ENCODE results near the gene TBC1D10A.

The TBC1D10A gene

DNA sequence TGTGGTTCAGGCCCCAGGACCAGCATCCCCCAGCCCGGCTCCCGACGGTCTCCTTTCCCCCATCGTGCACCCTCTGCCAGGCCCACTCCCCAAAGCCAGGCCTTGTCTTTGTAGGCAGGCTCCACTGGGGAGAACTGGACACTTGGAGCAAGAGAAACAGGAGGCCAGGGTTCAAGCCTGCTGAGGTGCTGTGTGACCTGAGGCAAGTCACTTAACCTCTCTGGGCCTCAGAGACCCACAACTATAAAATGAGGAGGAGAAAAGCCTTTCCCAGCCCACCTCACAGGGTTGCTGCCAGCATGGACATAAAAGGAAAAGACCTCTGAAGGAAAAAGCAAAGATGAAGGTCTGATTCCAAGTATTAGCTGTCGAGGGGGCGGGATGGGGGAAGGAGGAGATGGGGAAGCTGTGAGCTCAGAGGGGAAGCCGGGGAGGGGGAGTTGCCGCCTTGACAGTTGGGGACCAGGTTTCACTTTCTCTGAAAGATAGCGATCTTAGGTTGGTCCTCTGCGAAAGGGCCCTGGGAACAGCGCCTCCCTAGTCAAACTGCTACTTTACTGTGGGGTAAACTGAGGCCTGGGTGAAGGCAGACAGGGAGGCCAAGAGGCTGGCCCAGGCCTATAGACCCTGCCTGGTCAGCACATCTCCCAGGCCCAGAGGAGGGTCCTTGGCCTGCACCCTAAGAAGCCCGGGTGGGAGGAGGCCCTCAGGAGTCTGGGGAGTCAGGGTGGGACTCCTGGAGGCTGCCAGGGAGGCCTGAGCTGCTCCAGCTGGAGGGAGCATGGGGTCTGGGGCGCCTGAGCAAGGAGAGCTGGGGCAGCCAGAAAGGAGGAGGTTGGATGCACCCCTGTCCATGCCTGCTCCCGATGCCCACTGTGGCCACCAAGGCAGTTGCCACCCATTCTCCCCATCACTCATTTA is 59.1 kb downstream of the TBC1D10A start:
- TF ChIP-seq ZNF8 (CRISPR knock-in tag; IDR thresholded peaks at IDR 0.05) (no peak), ISL1 (CRISPR knock-in tag; IDR thresholded peaks at IDR 0.05) (no peak), PPARA (CRISPR knock-in tag; IDR thresholded peaks at IDR 0.05; ENCODE audit: borderline replicate concordance) (no peak), ESRRG (CRISPR knock-in tag; IDR thresholded peaks at IDR 0.05) (no peak), ARNTL (CRISPR knock-in tag; IDR thresholded peaks at IDR 0.05; ENCODE audit: borderline replicate concordance, low read depth) (no peak), RARB (CRISPR knock-in tag; IDR thresholded peaks at IDR 0.05) (no peak), ZFP3 (CRISPR knock-in tag; IDR thresholded peaks at IDR 0.05) (no peak), CSDC2 (CRISPR knock-in tag; IDR thresholded peaks at IDR 0.05) (no peak), GLIS3 (CRISPR knock-in tag; IDR thresholded peaks at IDR 0.05) (no peak), ZNF70 (CRISPR knock-in tag; IDR thresholded peaks at IDR 0.05) (no peak), ZC3H10 (CRISPR knock-in tag; IDR thresholded peaks at IDR 0.05) (no peak), TOX (CRISPR knock-in tag; IDR thresholded peaks at IDR 0.05; ENCODE audit: borderline replicate concordance) (no peak), ZFP30 (CRISPR knock-in tag; IDR thresholded peaks at IDR 0.05) (no peak), TCF4 (CRISPR knock-in tag; IDR thresholded peaks at IDR 0.05; ENCODE audit: borderline replicate concordance) (no peak), BACH2 (CRISPR knock-in tag; IDR thresholded peaks at IDR 0.05; ENCODE audit: borderline replicate concordance) (no peak)
- TF ChIP-seq, protein P1, sequence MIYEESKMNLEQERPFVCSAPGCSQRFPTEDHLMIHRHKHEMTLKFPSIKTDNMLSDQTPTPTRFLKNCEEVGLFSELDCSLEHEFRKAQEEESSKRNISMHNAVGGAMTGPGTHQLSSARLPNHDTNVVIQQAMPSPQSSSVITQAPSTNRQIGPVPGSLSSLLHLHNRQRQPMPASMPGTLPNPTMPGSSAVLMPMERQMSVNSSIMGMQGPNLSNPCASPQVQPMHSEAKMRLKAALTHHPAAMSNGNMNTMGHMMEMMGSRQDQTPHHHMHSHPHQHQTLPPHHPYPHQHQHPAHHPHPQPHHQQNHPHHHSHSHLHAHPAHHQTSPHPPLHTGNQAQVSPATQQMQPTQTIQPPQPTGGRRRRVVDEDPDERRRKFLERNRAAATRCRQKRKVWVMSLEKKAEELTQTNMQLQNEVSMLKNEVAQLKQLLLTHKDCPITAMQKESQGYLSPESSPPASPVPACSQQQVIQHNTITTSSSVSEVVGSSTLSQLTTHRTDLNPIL (CRISPR knock-in tag; IDR thresholded peaks at IDR 0.05; ENCODE audit: low read depth): no peak
- TF ChIP-seq, protein P2, sequence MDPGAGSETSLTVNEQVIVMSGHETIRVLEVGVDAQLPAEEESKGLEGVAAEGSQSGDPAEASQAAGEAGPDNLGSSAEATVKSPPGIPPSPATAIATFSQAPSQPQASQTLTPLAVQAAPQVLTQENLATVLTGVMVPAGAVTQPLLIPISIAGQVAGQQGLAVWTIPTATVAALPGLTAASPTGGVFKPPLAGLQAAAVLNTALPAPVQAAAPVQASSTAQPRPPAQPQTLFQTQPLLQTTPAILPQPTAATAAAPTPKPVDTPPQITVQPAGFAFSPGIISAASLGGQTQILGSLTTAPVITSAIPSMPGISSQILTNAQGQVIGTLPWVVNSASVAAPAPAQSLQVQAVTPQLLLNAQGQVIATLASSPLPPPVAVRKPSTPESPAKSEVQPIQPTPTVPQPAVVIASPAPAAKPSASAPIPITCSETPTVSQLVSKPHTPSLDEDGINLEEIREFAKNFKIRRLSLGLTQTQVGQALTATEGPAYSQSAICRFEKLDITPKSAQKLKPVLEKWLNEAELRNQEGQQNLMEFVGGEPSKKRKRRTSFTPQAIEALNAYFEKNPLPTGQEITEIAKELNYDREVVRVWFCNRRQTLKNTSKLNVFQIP (CRISPR knock-in tag; IDR thresholded peaks at IDR 0.05; ENCODE audit: borderline replicate concordance, low read depth): no peak
- TF ChIP-seq, protein P3, sequence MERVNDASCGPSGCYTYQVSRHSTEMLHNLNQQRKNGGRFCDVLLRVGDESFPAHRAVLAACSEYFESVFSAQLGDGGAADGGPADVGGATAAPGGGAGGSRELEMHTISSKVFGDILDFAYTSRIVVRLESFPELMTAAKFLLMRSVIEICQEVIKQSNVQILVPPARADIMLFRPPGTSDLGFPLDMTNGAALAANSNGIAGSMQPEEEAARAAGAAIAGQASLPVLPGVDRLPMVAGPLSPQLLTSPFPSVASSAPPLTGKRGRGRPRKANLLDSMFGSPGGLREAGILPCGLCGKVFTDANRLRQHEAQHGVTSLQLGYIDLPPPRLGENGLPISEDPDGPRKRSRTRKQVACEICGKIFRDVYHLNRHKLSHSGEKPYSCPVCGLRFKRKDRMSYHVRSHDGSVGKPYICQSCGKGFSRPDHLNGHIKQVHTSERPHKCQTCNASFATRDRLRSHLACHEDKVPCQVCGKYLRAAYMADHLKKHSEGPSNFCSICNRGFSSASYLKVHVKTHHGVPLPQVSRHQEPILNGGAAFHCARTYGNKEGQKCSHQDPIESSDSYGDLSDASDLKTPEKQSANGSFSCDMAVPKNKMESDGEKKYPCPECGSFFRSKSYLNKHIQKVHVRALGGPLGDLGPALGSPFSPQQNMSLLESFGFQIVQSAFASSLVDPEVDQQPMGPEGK (CRISPR knock-in tag; IDR thresholded peaks at IDR 0.05; ENCODE audit: borderline replicate concordance): no peak
- ATAC-seq: no peak

DNA sequence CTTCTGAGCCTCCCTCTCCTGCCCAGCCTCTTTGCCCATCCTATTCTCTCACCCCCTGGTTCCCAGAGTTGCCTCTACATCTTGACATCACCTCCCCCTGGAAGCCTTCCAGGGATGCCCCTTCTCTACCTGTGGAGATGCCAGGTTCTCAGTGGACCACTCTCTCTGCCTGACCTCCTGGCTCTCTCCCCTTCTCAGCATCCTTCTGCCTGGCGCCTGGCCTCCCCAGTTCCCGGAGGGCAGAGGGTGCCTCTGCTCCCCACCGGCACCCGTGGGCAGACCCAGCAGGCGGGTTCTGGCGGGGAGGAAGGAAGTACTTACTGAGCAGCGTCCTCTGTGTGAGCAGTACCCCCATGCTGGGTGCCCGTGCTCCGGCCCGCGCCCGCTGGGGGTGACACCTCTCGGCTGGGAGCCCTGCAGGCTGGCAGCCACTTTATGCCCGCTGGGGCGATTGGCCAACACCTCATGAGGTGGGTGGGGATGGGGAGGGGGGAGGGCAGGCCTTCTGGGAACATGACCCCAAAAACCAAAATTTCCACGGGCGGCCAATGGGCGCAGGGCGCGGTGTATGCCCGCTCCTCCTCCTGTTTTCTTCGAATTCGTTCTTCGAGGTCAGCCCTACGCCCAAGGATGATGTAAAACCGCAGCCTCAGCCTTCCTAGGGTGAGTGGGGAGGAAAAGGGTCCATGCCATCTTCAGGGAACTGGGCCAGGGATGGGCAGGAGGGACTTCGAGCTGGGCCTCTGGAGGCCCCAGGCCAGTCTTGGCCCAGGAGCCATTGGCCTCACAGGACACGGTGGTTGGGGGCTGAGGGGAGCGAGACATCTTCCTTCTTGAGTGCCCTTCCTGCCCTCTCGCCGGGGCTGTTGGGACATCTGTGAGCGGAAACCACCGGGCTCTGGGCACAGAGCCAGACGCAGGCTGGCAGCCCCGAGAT is 60.0 kb downstream of the TBC1D10A start, which contains the start of gene OSM:
OSM (minus strand) TSS at position 407 of the 937 bp plus-strand sequence; CDS start at position 355, 52 bp downstream.
- no peak for ATAC-seq
- TF ChIP-seq ZFP30 (CRISPR knock-in tag; IDR thresholded peaks at IDR 0.05): no peak
- TF ChIP-seq, protein P4, sequence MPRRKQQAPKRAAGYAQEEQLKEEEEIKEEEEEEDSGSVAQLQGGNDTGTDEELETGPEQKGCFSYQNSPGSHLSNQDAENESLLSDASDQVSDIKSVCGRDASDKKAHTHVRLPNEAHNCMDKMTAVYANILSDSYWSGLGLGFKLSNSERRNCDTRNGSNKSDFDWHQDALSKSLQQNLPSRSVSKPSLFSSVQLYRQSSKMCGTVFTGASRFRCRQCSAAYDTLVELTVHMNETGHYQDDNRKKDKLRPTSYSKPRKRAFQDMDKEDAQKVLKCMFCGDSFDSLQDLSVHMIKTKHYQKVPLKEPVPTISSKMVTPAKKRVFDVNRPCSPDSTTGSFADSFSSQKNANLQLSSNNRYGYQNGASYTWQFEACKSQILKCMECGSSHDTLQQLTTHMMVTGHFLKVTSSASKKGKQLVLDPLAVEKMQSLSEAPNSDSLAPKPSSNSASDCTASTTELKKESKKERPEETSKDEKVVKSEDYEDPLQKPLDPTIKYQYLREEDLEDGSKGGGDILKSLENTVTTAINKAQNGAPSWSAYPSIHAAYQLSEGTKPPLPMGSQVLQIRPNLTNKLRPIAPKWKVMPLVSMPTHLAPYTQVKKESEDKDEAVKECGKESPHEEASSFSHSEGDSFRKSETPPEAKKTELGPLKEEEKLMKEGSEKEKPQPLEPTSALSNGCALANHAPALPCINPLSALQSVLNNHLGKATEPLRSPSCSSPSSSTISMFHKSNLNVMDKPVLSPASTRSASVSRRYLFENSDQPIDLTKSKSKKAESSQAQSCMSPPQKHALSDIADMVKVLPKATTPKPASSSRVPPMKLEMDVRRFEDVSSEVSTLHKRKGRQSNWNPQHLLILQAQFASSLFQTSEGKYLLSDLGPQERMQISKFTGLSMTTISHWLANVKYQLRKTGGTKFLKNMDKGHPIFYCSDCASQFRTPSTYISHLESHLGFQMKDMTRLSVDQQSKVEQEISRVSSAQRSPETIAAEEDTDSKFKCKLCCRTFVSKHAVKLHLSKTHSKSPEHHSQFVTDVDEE (CRISPR knock-in tag; IDR thresholded peaks at IDR 0.05): no peak
- TF ChIP-seq PPARA (CRISPR knock-in tag; IDR thresholded peaks at IDR 0.05; ENCODE audit: borderline replicate concordance): no peak
- TF ChIP-seq ISL1 (CRISPR knock-in tag; IDR thresholded peaks at IDR 0.05): no peak
- no peak for TF ChIP-seq ARNTL (CRISPR knock-in tag; IDR thresholded peaks at IDR 0.05; ENCODE audit: borderline replicate concordance, low read depth)
- TF ChIP-seq ZFP3 (CRISPR knock-in tag; IDR thresholded peaks at IDR 0.05): no peak
- no peak for TF ChIP-seq TOX (CRISPR knock-in tag; IDR thresholded peaks at IDR 0.05; ENCODE audit: borderline replicate concordance)
- TF ChIP-seq, protein P3 (CRISPR knock-in tag; IDR thresholded peaks at IDR 0.05; ENCODE audit: borderline replicate concordance): no peak
- no peak for TF ChIP-seq ESRRG (CRISPR knock-in tag; IDR thresholded peaks at IDR 0.05)
- TF ChIP-seq ZNF8 (CRISPR knock-in tag; IDR thresholded peaks at IDR 0.05): no peak
- no peak for TF ChIP-seq CSDC2 (CRISPR knock-in tag; IDR thresholded peaks at IDR 0.05)
- TF ChIP-seq, protein P1 (CRISPR knock-in tag; IDR thresholded peaks at IDR 0.05; ENCODE audit: low read depth): no peak
- no peak for TF ChIP-seq TCF4 (CRISPR knock-in tag; IDR thresholded peaks at IDR 0.05; ENCODE audit: borderline replicate concordance)
- TF ChIP-seq ZNF565 (CRISPR knock-in tag; conservative IDR thresholded peaks at IDR 0.05; ENCODE audit: low read depth): no peak
